Skeletal muscle cell (primary cell): Measurements from ENCODE around the gene KCNQ1OT1.

Source experiments
- DNase-seq: peaks from one replicate; pipeline ENCODE4 v3.0.0-alpha.2; 2010; ENCODE audit warnings: low read depth
- H3K4me3 ChIP-seq: 2 replicates; pipeline ENCODE4 v1.5.1; 2011; ENCODE audit warnings: low read depth, mild to moderate bottlenecking, control low read depth, low read length, moderate library complexity

KCNQ1OT1 gene

GRCh38 chr11:2673871-2674471, 25.8 kb downstream of the KCNQ1OT1 start:
- no peak for DNase-seq
- no peak overlapping the region for H3K4me3 ChIP-seq

- no peak for DNase-seq
- H3K4me3 ChIP-seq, result no peak overlapping the region
Measured at GRCh38 chr11:2673250-2673610, 26.6 kb downstream of the KCNQ1OT1 start.

DNA sequence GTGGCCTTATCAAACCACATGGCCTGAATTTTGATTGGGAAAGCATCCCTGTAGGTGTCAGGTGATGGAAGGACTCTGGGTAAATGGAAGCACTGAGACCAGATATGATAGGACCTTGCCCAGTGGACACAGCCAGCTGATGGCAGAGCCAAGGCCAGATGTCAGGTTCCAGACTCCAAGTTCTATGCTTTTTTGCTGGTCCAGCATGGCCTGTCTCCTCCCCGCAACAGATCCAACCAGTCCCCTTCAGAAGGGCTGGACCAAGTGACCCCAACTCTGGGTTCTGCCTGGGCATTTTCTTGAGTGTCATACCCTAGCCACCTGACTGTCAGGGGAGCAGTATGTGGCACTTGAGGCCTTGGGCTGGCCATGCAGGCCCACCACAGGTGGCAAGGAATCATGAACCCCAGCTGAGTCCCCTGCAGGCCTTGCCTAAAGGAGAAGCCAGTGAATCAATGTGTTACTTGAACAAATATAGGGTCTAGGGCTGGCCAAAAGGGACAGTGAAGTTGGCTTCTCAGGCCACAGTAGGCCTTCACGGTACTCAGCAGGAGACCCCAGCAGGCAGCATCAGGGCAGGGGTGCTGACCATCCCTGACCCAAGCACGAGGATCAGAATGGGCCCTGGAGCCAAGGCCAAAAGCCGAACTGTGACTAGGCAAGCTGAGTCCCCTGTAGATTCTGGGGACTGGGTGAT, 27.1 kb downstream of the KCNQ1OT1 start:
- H3K4me3 ChIP-seq, result no peak overlapping the region
- DNase-seq, result no peak

DNA sequence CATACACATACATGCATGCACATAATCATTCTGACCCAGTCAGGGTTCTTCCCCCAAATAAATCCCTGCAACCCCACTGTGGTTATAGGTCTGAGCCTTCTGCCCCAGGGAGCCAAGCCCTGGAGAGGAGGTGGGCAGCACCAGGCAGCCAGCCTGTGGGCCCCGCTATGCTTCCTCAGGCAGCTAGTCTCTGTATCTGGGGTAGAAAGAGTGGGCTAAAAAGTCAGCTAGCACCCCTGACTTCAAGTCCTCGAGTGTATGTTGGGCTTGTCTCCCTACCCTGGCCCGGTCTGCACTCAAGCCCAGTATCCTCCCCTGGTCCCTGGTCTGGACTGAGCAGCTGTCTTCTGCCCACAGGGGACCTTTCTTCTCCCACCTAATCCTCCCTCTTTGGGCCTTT, 28.0 kb downstream of the KCNQ1OT1 start:
- H3K4me3 ChIP-seq, result no peak overlapping the region
- DNase-seq, result no peak

DNA sequence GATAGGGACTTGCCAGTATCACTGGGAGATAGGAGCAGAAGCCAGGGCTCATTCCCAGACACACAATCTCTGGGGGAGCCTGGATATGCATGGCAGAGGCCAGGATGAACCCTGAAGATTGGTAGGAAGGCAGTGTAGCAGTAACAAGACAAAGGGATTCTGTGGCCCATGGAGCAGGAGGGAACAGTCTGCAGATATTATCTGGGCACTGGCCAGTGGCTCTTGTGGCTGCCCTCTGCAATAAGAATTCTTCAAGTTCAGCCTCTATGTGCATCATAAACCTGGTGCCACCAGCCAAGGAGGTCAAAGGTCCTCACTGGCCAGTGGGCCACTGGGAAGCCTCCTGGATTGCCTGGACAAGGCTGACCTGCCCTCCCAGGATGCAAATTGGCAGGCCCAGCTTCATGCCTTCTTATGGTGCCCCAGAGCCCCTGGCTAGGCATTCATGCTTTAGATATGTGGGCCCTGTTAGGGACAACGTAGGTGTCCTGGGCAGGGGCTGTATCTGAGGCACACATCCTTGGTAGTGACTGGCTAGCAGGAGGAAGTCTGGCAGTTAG, 29.2 kb downstream of the KCNQ1OT1 start:
- H3K4me3 ChIP-seq, result no peak overlapping the region
- no peak for DNase-seq

DNA sequence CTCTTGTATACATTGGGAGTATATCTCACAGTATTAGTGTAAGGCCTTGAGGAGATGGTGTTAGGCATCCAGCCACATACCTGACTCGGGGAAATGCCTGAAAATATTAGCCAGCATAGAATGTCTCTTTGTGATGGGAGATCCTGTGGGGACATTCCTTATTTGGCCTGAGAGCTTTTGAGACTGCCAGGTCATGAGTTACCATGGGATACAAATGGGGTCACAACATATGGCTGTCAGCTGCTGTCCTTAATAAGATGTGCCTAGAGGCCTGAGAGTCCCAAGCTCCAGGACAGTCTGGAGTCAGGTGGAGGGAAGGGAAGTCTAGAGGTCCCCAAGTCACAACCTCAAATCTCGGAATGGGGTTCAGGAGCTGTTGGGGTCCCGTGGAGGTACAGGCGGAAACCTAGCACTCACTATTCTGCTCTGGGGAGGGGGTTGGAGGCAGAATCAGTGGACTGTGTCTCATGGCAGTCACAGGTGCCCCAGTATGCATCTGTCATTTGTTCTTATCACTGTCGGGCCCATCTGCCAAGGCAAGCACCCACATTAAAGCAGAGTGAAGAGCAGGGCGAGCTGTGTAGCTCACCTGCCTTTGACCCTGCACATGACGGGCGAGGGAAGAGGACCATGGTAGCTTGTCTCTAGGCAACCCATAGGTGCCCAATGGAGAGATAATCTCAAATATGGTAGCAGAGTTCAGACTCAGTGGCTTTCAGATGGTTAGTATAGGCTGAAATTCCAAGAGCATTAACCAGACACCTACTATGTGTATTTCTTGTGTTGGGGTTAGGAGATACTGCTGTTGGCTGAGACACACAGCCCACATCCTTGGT, 29.9 kb downstream of the KCNQ1OT1 start:
- no peak for DNase-seq

DNA sequence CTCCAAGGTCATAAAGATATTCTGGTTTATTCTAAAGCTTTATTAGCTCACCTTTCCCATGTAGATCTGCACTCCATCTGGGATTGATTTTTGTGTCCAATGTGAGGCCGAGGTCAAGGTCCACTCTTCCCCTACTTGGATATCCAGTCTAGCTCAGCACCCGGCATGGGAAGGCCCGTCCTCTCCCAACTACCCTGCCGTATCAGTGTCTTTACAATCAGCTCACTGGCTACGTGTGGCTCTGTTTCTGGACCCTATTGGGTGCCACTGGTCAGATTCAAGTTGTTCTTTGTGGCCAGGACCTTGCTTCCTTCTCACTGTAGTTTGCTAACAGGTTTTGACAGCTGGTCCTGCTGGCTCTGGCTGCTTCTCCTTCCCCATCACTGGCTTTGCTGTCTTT, 30.9 kb downstream of the KCNQ1OT1 start:
- DNase-seq, result no peak
- H3K4me3 ChIP-seq, result no peak overlapping the region

More for the DNA sequence above, 29.9 kb downstream of the KCNQ1OT1 start:
- no peak overlapping the region for H3K4me3 ChIP-seq

GRCh38 chr11:2667940-2668339, 31.9 kb downstream of the KCNQ1OT1 start:
- no peak for DNase-seq
- H3K4me3 ChIP-seq, result no peak overlapping the region

- no peak overlapping the region for H3K4me3 ChIP-seq
- DNase-seq, result no peak
Measured at GRCh38 chr11:2666828-2667570, 32.8 kb downstream of the KCNQ1OT1 start.

GRCh38 chr11:2666401-2666741, 33.4 kb downstream of the KCNQ1OT1 start:
- H3K4me3 ChIP-seq, result no peak overlapping the region
- no peak for DNase-seq

DNA sequence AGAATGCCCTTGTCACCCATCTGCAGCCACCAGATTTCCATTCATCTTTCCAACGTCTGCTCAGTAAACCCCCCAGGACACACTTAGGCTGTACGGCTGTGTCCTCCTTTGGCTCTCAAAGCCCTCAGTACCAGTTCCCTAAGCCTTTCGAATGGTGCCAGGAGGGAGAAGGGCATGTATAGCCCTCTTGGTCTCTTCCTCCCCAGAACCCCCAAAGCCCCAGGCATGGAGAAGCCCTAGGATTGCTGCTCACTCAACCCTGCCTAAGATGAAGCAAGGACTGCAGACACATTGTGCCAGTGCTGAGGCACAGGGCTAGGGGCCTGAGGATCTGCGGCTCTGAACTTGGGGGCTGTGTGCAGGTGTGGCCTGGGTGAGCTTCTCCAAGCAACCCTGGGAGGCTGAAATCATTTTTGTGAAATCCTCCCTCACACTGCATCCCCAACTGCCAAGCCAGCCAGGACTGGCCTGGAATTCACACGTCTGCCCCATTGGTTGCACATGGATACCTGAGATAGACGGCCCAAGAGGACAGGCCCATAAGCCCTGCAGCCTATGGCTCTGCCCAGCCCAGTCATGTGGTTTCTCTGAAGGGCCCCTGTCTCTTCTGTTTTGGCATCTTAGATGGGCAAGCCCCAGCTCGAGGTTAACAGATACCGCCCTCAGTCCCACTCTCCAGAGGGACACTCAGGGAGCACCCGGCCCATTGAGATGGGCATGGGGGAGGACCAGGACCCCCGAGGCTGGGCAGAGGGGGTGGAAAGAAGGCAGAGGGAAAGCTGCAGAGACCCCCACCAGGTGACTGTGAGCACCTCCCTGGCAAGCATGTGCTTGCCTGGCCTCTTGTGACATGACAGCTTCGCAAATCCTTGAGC, 34.0 kb downstream of the KCNQ1OT1 start:
- DNase-seq, result no peak
- H3K4me3 ChIP-seq, result no peak overlapping the region

DNA sequence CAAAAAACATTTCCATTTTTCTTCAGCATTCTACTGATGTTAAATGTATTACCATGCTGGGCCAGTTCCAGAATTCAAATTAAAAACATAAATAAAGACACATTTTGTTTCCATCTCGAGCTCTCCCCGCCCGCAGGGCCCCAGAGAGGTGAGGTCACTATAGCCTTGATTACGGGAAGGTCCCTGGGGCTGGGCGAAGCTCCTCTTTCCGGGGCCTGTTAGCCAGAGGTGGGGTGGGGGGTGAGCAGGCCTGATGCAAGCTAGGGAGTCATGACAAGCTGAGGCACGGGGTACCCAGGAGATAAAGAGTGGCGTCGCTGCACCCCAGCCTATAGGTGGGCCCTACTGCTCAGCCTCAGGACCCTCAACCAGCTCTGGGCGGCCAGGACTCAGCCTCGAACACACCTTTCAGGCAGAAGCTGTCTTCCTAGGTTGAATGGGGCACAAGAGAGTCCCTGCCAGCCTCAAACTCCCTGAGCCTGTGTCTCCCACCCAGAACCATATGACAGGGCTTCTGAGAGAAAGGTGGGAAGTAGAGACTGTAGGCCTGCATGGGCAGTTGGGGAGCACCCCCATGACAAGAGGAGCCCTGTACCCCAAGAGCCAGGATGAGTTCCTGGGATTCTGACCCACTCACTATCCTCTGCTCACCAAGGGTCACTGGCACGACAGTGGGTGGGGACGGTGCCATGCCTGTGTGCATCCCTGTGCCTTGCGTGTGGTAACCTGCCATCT, 34.8 kb downstream of the KCNQ1OT1 start:
- H3K4me3 ChIP-seq, result no peak overlapping the region
- DNase-seq, result no peak

- DNase-seq, result no peak
- H3K4me3 ChIP-seq, result no peak overlapping the region
Measured at GRCh38 chr11:2664376-2664775, 35.4 kb downstream of the KCNQ1OT1 start.

GRCh38 chr11:2663915-2664314, 35.9 kb downstream of the KCNQ1OT1 start:
- DNase-seq, result no peak
- no peak overlapping the region for H3K4me3 ChIP-seq

DNA sequence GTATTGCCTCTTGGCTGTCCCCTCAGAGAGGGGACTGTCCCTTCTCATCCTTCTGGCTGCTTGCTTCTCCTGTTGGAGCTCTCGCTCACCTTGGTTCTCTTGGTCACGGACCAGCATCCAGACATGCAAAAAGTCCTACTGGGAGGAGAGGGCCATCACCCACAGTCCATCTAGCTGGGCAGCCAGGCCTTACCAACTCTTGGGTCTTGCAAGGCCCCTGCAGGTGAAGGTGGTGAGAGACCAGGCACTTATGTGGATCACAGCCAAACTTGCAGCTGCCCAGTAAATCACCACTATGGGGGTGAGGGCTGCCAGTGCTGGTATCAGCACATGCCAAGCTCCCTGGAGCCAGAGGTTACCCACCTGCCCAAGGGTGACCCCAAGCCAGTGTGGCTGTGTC, 36.3 kb downstream of the KCNQ1OT1 start:
- no peak for DNase-seq

DNA sequence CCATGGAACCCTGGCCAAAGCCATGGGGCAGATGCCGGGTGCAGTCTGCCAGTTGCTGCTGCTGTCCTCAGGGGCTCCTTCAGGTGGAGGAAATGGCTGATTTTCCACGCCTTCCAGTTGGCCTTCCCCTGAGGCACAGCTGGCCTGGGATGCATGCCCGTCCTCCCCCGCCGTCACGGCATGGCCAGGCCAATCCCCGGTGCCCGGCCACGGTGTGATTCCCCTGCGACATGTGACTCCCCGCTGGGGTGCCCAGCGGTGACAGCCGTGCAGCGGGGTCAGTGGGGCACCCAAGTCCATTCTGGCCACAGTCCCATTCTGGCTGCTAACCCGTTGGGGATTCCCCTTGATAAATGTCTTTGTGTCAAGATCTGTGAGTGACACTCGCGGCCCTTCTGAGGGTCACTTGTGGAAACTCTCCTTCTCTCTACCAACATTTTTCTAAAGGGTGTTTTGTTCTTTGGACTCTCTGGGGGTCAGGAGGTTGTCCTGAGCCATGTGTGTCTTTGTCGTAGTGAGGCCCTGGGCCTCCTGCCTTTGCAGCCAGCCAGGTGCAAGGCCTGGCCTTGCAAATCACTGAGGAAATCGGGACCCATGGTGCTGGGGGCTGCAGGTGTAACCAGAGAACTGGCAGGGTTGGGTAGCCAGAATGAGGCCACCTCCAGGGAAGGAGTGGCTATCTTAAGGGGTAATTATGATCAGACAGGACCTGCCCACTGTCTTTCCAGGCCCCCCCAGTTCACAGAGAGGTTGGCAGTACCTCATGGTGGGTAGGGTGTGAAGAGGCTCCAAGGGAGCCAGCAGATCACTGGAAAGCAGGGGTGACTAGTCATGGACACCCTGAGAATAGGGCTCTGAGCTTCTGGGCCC, 37.1 kb downstream of the KCNQ1OT1 start:
- no peak for DNase-seq
- no peak overlapping the region for H3K4me3 ChIP-seq

More for the DNA sequence above, 36.3 kb downstream of the KCNQ1OT1 start:
- H3K4me3 ChIP-seq, result no peak overlapping the region

DNA sequence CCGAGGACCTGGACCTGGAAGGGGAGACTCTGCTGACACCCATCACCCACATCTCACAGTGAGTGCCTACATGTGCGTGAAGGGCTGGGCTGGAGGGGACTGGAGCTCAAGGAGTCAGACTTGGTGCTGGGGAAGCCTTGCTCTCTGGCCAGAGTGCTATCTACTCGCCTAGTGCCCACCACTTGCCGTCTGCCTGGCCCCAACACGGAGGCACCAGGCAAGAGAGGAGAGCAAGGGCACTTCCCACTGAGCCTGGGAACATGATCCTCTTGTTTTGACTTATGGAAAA, 37.8 kb downstream of the KCNQ1OT1 start:
- no peak for DNase-seq
- no peak overlapping the region for H3K4me3 ChIP-seq
